C4-2B (cell line): ENCODE measurements around the gene TUG1.

ENCODE experiments used
- H3K27ac ChIP-seq: fragments of 450-650 bp; 2 replicates; pipeline ENCODE4 v1.5.1; 2017
- CTCF ChIP-seq: fragments of 450-650 bp; conservative IDR thresholded peaks from 2 replicates; pipeline ENCODE4 v1.5.1; 2017; ENCODE audit warnings: mild to moderate bottlenecking
- ZFX ChIP-seq: fragments of 450-650 bp; IDR thresholded peaks from 2 replicates; pipeline ENCODE4 v1.6.1; 2017

TUG1 gene

GRCh38 chr22:30968924-30969531 lies at the start of gene TUG1:
TUG1 (plus strand) TSS chr22:30969265.
- peak within 1 kb of the TSS; percentile 91 for H3K27ac ChIP-seq
- TF ChIP-seq CTCF = no peak
- TF ChIP-seq ZFX = no peak

GRCh38 chr22:30919973-30920372 lies 49.1 kb upstream of the TUG1 start:
- H3K27ac ChIP-seq = no peak overlapping the region
- TF ChIP-seq CTCF (no peak), ZFX (no peak)

- no peak overlapping the region for H3K27ac ChIP-seq
- TF ChIP-seq ZFX (no peak), CTCF (peak; percentile 97)
Measured at GRCh38 chr22:30920407-30920806, 48.7 kb upstream of the TUG1 start.

GRCh38 chr22:30921108-30921507 lies 48.0 kb upstream of the TUG1 start:
- TF ChIP-seq CTCF = no peak
- no peak for TF ChIP-seq ZFX
- no peak overlapping the region for H3K27ac ChIP-seq

- TF ChIP-seq ZFX = no peak
- no peak for TF ChIP-seq CTCF
- H3K27ac ChIP-seq = no peak overlapping the region
Measured at GRCh38 chr22:30922151-30922611, 46.9 kb upstream of the TUG1 start.

- TF ChIP-seq ZFX = no peak
- no peak for TF ChIP-seq CTCF
- H3K27ac ChIP-seq = no peak overlapping the region
Measured at GRCh38 chr22:30923168-30923900, 45.7 kb upstream of the TUG1 start.

- H3K27ac ChIP-seq = no peak overlapping the region
- no peak for TF ChIP-seq CTCF
- TF ChIP-seq ZFX = no peak
Measured at GRCh38 chr22:30925667-30926066, 43.4 kb upstream of the TUG1 start.
